Neural cell (in vitro differentiated cells): ENCODE results near the gene ANKS1B. TPM values are rescaled to one million over a fixed set of nuclear protein-coding genes. Genes with fewer than 3 reads are reported as not detected.

ENCODE experiments used
- H2AFZ ChIP-seq: fragments of 200-600, 300-800 bp; sonication (generic), shearing (Covaris generic); 2 replicates; pipeline ENCODE4 v1.6.0; 2014; ENCODE audit warnings: low read depth, mild to moderate bottlenecking, antibody characterized with exemption, low read length, moderate library complexity
- H3F3A ChIP-seq: fragments of 200-600 bp; shearing (Covaris generic); 2 replicates; pipeline ENCODE4 v1.6.1; 2016; ENCODE audit warnings: mild to moderate bottlenecking, moderate library complexity, mixed read lengths, antibody characterized with exemption, low read length; ENCODE audit not compliant: insufficient read depth, poor library complexity, severe bottlenecking
- H3K27ac ChIP-seq: fragments of 200-600, 300-800 bp; sonication (generic), shearing (Covaris generic); 2 replicates; pipeline ENCODE4 v1.5.1; 2014; ENCODE audit warnings: mild to moderate bottlenecking, low read length, moderate library complexity
- H3K27me3 ChIP-seq: fragments of 300-800, 200-600 bp; sonication (generic), shearing (Covaris generic); 2 replicates; pipeline ENCODE4 v1.6.0; 2014; ENCODE audit warnings: mild to moderate bottlenecking, low read depth, low read length, moderate library complexity; ENCODE audit not compliant: insufficient read depth
- H3K36me3 ChIP-seq: fragments of 300-800, 200-600 bp; sonication (generic), shearing (Covaris generic); 2 replicates; pipeline ENCODE4 v1.5.1; 2014; ENCODE audit warnings: mild to moderate bottlenecking, antibody characterized with exemption, low read length, moderate library complexity; ENCODE audit not compliant: insufficient read depth
- H3K4me2 ChIP-seq: fragments of 300-800, 200-600 bp; sonication (generic), shearing (Covaris generic); 2 replicates; pipeline ENCODE4 v1.6.0; 2014; ENCODE audit warnings: mild to moderate bottlenecking, low read length
- H3K4me3 ChIP-seq: fragments of 300-800, 200-600 bp; sonication (generic), shearing (Covaris generic); 2 replicates; pipeline ENCODE4 v1.5.1; 2014; ENCODE audit warnings: mild to moderate bottlenecking, low read length, moderate library complexity
- H3K79me2 ChIP-seq: fragments of 200-600 bp; shearing (Covaris generic); replicated peaks from 2 replicates; pipeline ENCODE4 v1.6.0; 2014; ENCODE audit warnings: mild to moderate bottlenecking, low read length, moderate library complexity; ENCODE audit not compliant: insufficient read depth
- H3K9ac ChIP-seq: fragments of 300-800, 200-600 bp; sonication (generic), shearing (Covaris generic); 2 replicates; pipeline ENCODE4 v1.6.1; 2016; ENCODE audit warnings: mild to moderate bottlenecking, low read length, mixed read lengths
- H3K9me2 ChIP-seq: fragments of 200-600 bp; shearing (Covaris generic); 2 replicates; pipeline ENCODE4 v1.6.1; 2016; ENCODE audit warnings: mild to moderate bottlenecking, low read length, mixed read lengths; ENCODE audit not compliant: insufficient read depth
- H3K9me3 ChIP-seq: fragments of 200-600, 300-800 bp; sonication (generic), shearing (Covaris generic); 2 replicates; pipeline ENCODE4 v1.6.1; 2016; ENCODE audit warnings: mild to moderate bottlenecking, mixed run types, low read length, moderate library complexity, mixed read lengths
- H4K20me1 ChIP-seq: fragments of 200-600 bp; shearing (Covaris generic); 2 replicates; pipeline ENCODE4 v1.6.1; 2016; ENCODE audit warnings: mild to moderate bottlenecking, mixed run types; ENCODE audit not compliant: insufficient read depth
- EP300 ChIP-seq: fragments of 450-650 bp; conservative IDR thresholded peaks from 2 replicates; pipeline ENCODE4 v1.6.1; 2014; ENCODE audit warnings: antibody characterized with exemption, mild to moderate bottlenecking, moderate library complexity; ENCODE audit not compliant: poor library complexity, severe bottlenecking
- EZH2 ChIP-seq: fragments of 200-600, 300-800 bp; shearing (Covaris generic), sonication (generic); IDR thresholded peaks from 2 replicates; pipeline ENCODE4 v1.6.1; 2014; ENCODE audit warnings: antibody characterized with exemption, low read length, borderline replicate concordance, mild to moderate bottlenecking; ENCODE audit not compliant: insufficient read depth, poor library complexity, severe bottlenecking
- MXI1 ChIP-seq: fragments of 450-650 bp; conservative IDR thresholded peaks from 2 replicates; pipeline ENCODE4 v1.6.1; 2014; ENCODE audit warnings: antibody characterized with exemption, mild to moderate bottlenecking; ENCODE audit not compliant: poor library complexity, severe bottlenecking
- POLR2AphosphoS5 ChIP-seq: IDR thresholded peaks from 2 replicates; pipeline ENCODE4 v1.6.1; 2012
- RAD21 ChIP-seq: fragments of 450-650 bp; conservative IDR thresholded peaks from 2 replicates; pipeline ENCODE4 v1.6.1; 2014; ENCODE audit warnings: antibody characterized with exemption, mild to moderate bottlenecking, moderate library complexity
- SMC3 ChIP-seq: fragments of 450-650 bp; conservative IDR thresholded peaks from 2 replicates; pipeline ENCODE4 v1.6.1; 2014; ENCODE audit warnings: antibody characterized with exemption, mild to moderate bottlenecking, moderate library complexity; ENCODE audit not compliant: poor library complexity
- TAF1 ChIP-seq: IDR thresholded peaks from 2 replicates; pipeline ENCODE4 v1.6.1; 2012; ENCODE audit warnings: low read depth
- polyA plus RNA-seq: library from polyadenylated mRNA; depleted of rRNA; stranded (reverse); fragments of >200 nt; gene quantifications from 2 replicates; pipeline ENCODE4 v1.2.3, GENCODE V29; 2014
- TF ChIP-seq, protein P1 (sequence below): fragments of 450-650 bp; IDR thresholded peaks from 2 replicates; pipeline ENCODE4 v1.5.1; 2014; ENCODE audit warnings: antibody characterized with exemption, mild to moderate bottlenecking, moderate library complexity; ENCODE audit not compliant: poor library complexity, severe bottlenecking
- TF ChIP-seq, protein P2 (sequence below): IDR thresholded peaks from 2 replicates; pipeline ENCODE4 v1.6.1; 2012; ENCODE audit warnings: borderline replicate concordance

The ANKS1B gene
- polyA plus RNA-seq, 1 donor from 2014 or later: 65.6 TPM

DNA sequence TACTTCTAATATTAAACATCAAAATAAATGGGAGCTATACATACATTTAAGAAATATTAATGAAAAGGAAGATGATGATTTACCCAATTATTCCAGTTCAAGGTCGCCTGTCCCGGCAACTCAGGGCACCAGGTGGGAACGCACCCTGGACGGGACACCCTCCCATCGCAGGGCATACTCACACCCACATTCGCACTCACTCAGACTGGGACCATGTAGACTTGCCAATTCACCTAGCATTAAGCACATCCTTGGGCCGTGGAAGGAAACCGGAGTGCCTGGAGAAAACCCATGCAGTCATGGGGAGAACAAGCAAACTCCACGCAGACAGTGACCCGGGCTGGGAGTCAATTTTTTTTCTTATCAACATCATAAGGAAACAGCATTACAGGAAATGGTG lies 864.8 kb downstream of the ANKS1B start:
- no peak overlapping the region for H3K4me2 ChIP-seq
- H3K27ac ChIP-seq: no peak overlapping the region
- H3K36me3 ChIP-seq: peaks cover 6% of the 10 kb centered on the region
- H3K9ac ChIP-seq: no peak overlapping the region
- H3K79me2 ChIP-seq: no peaks in the 10 kb centered on the region
- H3K27me3 ChIP-seq: no peaks in the 10 kb centered on the region
- H3K9me3 ChIP-seq: peaks cover under 1% of the 10 kb centered on the region
- no peaks in the 10 kb centered on the region for H3K9me2 ChIP-seq
- no peaks in the 10 kb centered on the region for H4K20me1 ChIP-seq
- H2AFZ ChIP-seq: no peak overlapping the region
- TF ChIP-seq EP300 (no peak), TAF1 (no peak), EZH2 (no peak), RAD21 (no peak), MXI1 (no peak), SMC3 (no peak), POLR2AphosphoS5 (no peak)
- TF ChIP-seq, protein P1, sequence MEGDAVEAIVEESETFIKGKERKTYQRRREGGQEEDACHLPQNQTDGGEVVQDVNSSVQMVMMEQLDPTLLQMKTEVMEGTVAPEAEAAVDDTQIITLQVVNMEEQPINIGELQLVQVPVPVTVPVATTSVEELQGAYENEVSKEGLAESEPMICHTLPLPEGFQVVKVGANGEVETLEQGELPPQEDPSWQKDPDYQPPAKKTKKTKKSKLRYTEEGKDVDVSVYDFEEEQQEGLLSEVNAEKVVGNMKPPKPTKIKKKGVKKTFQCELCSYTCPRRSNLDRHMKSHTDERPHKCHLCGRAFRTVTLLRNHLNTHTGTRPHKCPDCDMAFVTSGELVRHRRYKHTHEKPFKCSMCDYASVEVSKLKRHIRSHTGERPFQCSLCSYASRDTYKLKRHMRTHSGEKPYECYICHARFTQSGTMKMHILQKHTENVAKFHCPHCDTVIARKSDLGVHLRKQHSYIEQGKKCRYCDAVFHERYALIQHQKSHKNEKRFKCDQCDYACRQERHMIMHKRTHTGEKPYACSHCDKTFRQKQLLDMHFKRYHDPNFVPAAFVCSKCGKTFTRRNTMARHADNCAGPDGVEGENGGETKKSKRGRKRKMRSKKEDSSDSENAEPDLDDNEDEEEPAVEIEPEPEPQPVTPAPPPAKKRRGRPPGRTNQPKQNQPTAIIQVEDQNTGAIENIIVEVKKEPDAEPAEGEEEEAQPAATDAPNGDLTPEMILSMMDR: no peak
- TF ChIP-seq, protein P2, sequence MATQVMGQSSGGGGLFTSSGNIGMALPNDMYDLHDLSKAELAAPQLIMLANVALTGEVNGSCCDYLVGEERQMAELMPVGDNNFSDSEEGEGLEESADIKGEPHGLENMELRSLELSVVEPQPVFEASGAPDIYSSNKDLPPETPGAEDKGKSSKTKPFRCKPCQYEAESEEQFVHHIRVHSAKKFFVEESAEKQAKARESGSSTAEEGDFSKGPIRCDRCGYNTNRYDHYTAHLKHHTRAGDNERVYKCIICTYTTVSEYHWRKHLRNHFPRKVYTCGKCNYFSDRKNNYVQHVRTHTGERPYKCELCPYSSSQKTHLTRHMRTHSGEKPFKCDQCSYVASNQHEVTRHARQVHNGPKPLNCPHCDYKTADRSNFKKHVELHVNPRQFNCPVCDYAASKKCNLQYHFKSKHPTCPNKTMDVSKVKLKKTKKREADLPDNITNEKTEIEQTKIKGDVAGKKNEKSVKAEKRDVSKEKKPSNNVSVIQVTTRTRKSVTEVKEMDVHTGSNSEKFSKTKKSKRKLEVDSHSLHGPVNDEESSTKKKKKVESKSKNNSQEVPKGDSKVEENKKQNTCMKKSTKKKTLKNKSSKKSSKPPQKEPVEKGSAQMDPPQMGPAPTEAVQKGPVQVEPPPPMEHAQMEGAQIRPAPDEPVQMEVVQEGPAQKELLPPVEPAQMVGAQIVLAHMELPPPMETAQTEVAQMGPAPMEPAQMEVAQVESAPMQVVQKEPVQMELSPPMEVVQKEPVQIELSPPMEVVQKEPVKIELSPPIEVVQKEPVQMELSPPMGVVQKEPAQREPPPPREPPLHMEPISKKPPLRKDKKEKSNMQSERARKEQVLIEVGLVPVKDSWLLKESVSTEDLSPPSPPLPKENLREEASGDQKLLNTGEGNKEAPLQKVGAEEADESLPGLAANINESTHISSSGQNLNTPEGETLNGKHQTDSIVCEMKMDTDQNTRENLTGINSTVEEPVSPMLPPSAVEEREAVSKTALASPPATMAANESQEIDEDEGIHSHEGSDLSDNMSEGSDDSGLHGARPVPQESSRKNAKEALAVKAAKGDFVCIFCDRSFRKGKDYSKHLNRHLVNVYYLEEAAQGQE: no peak
- H3K4me3 ChIP-seq: no peak overlapping the region
- no peaks in the 10 kb centered on the region for H3F3A ChIP-seq

DNA sequence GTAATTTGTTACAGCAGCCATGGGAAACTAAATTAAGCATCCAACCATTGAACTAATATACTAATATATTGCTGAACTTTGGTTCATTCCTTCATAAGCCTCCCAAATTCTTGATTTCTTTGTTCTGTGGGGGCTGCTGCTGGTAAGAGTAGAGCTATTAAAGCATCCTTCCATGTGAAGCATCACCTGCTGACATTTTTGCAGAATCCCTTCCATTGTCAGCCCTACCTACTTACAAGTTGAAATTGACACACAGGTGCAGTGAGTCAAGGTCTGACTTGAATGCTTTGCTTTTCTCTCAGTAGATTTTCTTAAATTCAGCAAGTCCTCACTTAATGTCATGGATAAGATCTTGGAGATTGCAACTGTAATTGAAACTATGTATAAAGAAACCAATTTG lies 865.3 kb downstream of the ANKS1B start:
- no peak overlapping the region for H2AFZ ChIP-seq
- no peaks in the 10 kb centered on the region for H4K20me1 ChIP-seq
- H3K9me2 ChIP-seq: no peaks in the 10 kb centered on the region
- TF ChIP-seq POLR2AphosphoS5 (no peak), EP300 (no peak), TAF1 (no peak), RAD21 (no peak), MXI1 (no peak)
- TF ChIP-seq, protein P2: no peak
- H3K36me3 ChIP-seq: peaks cover 6% of the 10 kb centered on the region
- H3K27ac ChIP-seq: no peak overlapping the region
- H3K9ac ChIP-seq: no peak overlapping the region
- peaks cover 3% of the 10 kb centered on the region for H3K9me3 ChIP-seq
- no peaks in the 10 kb centered on the region for H3K79me2 ChIP-seq
- no peak overlapping the region for H3K4me3 ChIP-seq
- no peaks in the 10 kb centered on the region for H3F3A ChIP-seq
- H3K27me3 ChIP-seq: no peaks in the 10 kb centered on the region
- no peak overlapping the region for H3K4me2 ChIP-seq
